ENCODE data around the gene ARHGEF12.

DNA sequence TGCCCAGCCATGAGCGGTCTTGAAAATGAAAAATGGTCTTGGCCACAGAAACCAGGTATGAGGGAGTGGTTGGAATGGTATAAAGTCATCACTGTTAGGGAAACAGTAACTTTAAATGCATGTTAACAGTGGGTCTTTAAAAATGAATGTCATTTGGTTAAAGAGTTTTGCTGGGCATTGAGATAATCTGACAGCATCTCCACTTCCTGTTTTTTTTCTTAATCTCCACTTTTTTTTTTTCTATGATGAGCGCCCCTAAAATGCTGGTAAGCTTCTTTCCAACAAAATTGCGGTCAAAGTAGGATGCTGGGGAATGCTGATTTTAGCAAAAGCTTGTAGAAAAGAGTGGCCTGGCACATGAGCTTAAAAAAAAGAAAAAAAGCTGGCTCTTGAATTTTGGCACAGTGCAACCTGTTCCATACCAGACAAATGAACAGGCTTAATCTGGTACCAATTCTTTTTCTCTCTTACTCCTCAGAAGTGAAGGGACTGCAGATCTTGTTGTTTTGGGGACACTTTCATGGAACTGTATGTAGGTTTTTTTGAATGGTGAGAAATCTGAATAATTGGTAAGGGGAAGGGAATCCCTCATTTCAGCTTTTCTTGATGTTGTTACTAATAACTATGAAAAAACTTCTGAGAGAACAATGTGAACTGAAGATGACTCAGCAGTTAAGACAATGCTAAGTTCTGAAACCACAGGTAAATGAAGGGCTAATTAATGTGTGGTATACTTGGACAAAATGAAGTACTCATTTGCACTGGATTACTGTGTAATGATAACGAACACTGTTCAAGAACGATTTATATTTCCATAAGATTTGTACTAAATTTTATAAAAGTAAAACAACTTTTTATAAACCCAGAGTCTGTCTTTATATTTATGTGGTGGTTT is 3.1 kb upstream of the ARHGEF12 start:
- TF ChIP-seq, protein P1, sequence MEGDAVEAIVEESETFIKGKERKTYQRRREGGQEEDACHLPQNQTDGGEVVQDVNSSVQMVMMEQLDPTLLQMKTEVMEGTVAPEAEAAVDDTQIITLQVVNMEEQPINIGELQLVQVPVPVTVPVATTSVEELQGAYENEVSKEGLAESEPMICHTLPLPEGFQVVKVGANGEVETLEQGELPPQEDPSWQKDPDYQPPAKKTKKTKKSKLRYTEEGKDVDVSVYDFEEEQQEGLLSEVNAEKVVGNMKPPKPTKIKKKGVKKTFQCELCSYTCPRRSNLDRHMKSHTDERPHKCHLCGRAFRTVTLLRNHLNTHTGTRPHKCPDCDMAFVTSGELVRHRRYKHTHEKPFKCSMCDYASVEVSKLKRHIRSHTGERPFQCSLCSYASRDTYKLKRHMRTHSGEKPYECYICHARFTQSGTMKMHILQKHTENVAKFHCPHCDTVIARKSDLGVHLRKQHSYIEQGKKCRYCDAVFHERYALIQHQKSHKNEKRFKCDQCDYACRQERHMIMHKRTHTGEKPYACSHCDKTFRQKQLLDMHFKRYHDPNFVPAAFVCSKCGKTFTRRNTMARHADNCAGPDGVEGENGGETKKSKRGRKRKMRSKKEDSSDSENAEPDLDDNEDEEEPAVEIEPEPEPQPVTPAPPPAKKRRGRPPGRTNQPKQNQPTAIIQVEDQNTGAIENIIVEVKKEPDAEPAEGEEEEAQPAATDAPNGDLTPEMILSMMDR (IDR thresholded peaks at IDR 0.05) = no peak
- no peak for TF ChIP-seq POLR2A (IDR thresholded peaks at IDR 0.05)
